Progenitor cell of endocrine pancreas (in vitro differentiated cells): ENCODE measurements around the gene PRSS36. TPM values are rescaled to one million over a fixed set of nuclear protein-coding genes. Genes with fewer than 3 reads are reported as not detected.
A peak's percentile ranks its signal among the peaks of the same experiment; 100 is the strongest.
"Not testable (repeated sequence)": the region's sequence is repeated elsewhere in the genome, so short reads cannot be mapped to it uniquely, and the experiment has no call there.

Experiments
- DNase-seq: peaks from one replicate; pipeline ENCODE4 v3.0.0; 2021; ENCODE audit warnings: low spot score; ENCODE audit not compliant: unreplicated experiment
- H3K27ac Mint-ChIP-seq: 2 replicates; pipeline ENCODE4 v1.8.0; 2021; ENCODE audit warnings: mild to moderate bottlenecking, moderate library complexity, mixed read lengths
- H3K27me3 Mint-ChIP-seq: 2 replicates; pipeline ENCODE4 v1.8.0; 2021; ENCODE audit warnings: mixed read lengths
- H3K36me3 Mint-ChIP-seq: 2 replicates; pipeline ENCODE4 v1.8.0; 2022; ENCODE audit warnings: mixed read lengths; ENCODE audit not compliant: insufficient read depth
- H3K4me1 Mint-ChIP-seq: 2 replicates; pipeline ENCODE4 v1.8.0; 2021; ENCODE audit warnings: low read depth, mixed read lengths
- H3K4me3 Mint-ChIP-seq: 2 replicates; pipeline ENCODE4 v1.8.0; 2021; ENCODE audit warnings: low read depth, mild to moderate bottlenecking, moderate library complexity, mixed read lengths
- H3K9me3 Mint-ChIP-seq: 2 replicates; pipeline ENCODE4 v1.8.0; 2021; ENCODE audit warnings: low read depth, mixed read lengths
- total RNA-seq: library from RNA; stranded (reverse); gene quantifications from 2 replicates; pipeline ENCODE4 v1.2.1, GENCODE V29; 2021
- TF ChIP-seq, protein P1 (sequence below): fragments of 200-600 bp; sonication (generic); IDR thresholded peaks from one replicate; pipeline ENCODE4 v1.5.0; 2021; ENCODE audit warnings: antibody characterized with exemption, mild to moderate bottlenecking; ENCODE audit not compliant: unreplicated experiment

The PRSS36 gene
- total RNA-seq, 1 donor from 2014 or later, result 0.65 TPM

DNA sequence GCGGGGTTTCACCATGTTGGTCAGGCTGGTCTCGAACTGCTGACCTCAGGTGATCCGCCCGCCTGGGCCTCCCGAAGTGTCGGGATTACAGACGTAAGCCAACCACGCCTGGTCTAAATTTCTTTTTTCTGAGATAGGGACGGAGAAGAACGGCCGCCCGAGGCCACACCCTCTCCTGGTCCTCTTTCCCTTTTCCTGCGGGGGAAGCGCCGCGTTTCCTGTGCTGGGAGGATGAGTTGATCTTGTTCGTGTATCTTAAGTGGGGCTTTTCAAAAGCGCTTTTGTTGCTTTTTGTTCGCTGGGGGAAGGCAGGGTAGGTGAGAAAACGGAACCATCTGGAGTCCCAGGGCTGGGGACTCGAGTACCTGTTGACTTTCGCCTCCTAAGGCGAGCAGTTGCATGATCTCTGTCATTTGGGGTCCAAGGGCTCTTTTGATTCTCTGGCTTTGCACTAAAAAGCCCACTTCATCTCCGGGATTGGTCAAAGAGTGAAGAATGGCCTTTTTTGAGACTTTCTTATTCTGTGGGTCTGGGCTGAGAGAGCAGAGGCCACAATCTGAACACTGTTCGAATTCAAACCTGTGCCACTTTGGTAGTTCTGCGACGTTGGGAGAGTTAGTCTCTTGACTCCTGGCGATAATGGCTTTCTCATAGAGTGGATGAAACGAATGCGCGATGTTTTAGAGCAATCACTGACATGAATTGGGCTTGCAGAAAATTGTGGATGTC lies 31.4 kb upstream of the PRSS36 start:
- DNase-seq, result no peak
- Mint-ChIP-seq H3K4me3 (peak overlapping the region; percentile 96), H3K36me3 (peaks cover 29% of the 10 kb centered on the region), H3K27me3 (no peaks in the 10 kb centered on the region), H3K9me3 (no peaks in the 10 kb centered on the region), H3K4me1 (peaks cover 21% of the 10 kb centered on the region), H3K27ac (peak overlapping the region; percentile 100)
- TF ChIP-seq, protein P1, sequence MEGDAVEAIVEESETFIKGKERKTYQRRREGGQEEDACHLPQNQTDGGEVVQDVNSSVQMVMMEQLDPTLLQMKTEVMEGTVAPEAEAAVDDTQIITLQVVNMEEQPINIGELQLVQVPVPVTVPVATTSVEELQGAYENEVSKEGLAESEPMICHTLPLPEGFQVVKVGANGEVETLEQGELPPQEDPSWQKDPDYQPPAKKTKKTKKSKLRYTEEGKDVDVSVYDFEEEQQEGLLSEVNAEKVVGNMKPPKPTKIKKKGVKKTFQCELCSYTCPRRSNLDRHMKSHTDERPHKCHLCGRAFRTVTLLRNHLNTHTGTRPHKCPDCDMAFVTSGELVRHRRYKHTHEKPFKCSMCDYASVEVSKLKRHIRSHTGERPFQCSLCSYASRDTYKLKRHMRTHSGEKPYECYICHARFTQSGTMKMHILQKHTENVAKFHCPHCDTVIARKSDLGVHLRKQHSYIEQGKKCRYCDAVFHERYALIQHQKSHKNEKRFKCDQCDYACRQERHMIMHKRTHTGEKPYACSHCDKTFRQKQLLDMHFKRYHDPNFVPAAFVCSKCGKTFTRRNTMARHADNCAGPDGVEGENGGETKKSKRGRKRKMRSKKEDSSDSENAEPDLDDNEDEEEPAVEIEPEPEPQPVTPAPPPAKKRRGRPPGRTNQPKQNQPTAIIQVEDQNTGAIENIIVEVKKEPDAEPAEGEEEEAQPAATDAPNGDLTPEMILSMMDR, result no peak

GRCh38 chr16:31179747-31180459 lies 30.0 kb upstream of the PRSS36 start, which contains the start of gene FUS:
TSS of gene FUS (plus strand) at chr16:31180139. CDS start at chr16:31180215, 76 bp downstream.
- Mint-ChIP-seq H3K27me3 (no peaks in the 10 kb centered on the region), H3K27ac (peak within 1 kb of the TSS; percentile 100), H3K36me3 (peaks cover 20% of the 10 kb centered on the region), H3K9me3 (no peaks in the 10 kb centered on the region), H3K4me3 (peak within 1 kb of the TSS; percentile 96), H3K4me1 (peaks cover 21% of the 10 kb centered on the region)
- DNase-seq, result peak; percentile 83
- TF ChIP-seq, protein P1, result no peak

GRCh38 chr16:31179219-31179746 lies 29.4 kb upstream of the PRSS36 start:
- DNase-seq, result no peak
- Mint-ChIP-seq H3K36me3 (peaks cover 16% of the 10 kb centered on the region), H3K27ac (peak overlapping the region; percentile 100), H3K4me3 (peak overlapping the region; percentile 96), H3K27me3 (no peaks in the 10 kb centered on the region), H3K9me3 (no peaks in the 10 kb centered on the region), H3K4me1 (peaks cover 21% of the 10 kb centered on the region)
- TF ChIP-seq, protein P1, result no peak

- H3K4me3 Mint-ChIP-seq, result no peak overlapping the region
- TF ChIP-seq, protein P1, result no peak
- peaks cover 2% of the 10 kb centered on the region for H3K36me3 Mint-ChIP-seq
- H3K27ac Mint-ChIP-seq, result no peak overlapping the region
- peaks cover 10% of the 10 kb centered on the region for H3K4me1 Mint-ChIP-seq
- no peaks in the 10 kb centered on the region for H3K27me3 Mint-ChIP-seq
- H3K9me3 Mint-ChIP-seq, result no peaks in the 10 kb centered on the region
- DNase-seq, result no peak
Observed at GRCh38 chr16:31177136-31177535, 27.3 kb upstream of the PRSS36 start.

- peak overlapping the region; percentile 65 for H3K27ac Mint-ChIP-seq
- not testable (repeated sequence) for H3K27me3 Mint-ChIP-seq, H3K9me3 Mint-ChIP-seq, H3K36me3 Mint-ChIP-seq, DNase-seq, H3K4me1 Mint-ChIP-seq, H3K4me3 Mint-ChIP-seq
Observed at GRCh38 chr16:31170048-31170447, 20.2 kb upstream of the PRSS36 start.
